PC-3 (cell line): ENCODE measurements around the gene MLLT10. TPM values are rescaled to one million over a fixed set of nuclear protein-coding genes. Genes with fewer than 3 reads are reported as not detected.

Experiments used
- ATAC-seq: fragments of 200-7000 bp; cut with Tn5 transposase; 2 replicates; pipeline ENCODE4 v1.9.1; 2020; ENCODE audit warnings: mild to moderate bottlenecking, moderate library complexity
- BruUV-seq: library from RNA; stranded (reverse); fragments of 400-500 nt; replicated peaks from 2 replicates; lab custom pipeline; 2021; lab: Mats Ljungman, UMichigan
- CTCF ChIA-PET: fragments of 300-600 bp; sonication (Branson Sonifier 250); formaldehyde crosslinking; loops from one replicate; lab custom pipeline; 2022; ENCODE audit warnings: antibody characterized with exemption; lab: Charles Lee
- POLR2A ChIA-PET: fragments of 300-600 bp; sonication (Branson Sonifier 250); formaldehyde crosslinking; loops from one replicate; lab custom pipeline; 2022; ENCODE audit warnings: antibody characterized with exemption; ENCODE audit not compliant: unreplicated experiment; lab: Charles Lee
- DNase-seq: peaks from one replicate; pipeline ENCODE4 v3.0.0-alpha.2; 2015
- H2AFZ ChIP-seq: fragments of 300-600 bp; sonication (generic); 2 replicates; pipeline ENCODE4 v1.6.0; 2016; ENCODE audit warnings: antibody characterized with exemption, low read length
- H3F3A ChIP-seq: fragments of 300-600 bp; sonication (generic); one replicate; pipeline ENCODE4 v1.6.0; 2017; ENCODE audit warnings: antibody characterized with exemption, low read length, control low read depth, mild to moderate bottlenecking; ENCODE audit not compliant: unreplicated experiment
- H3K27ac ChIP-seq: fragments of 300-600 bp; sonication (generic); 2 replicates; pipeline ENCODE4 v1.5.1; 2016; ENCODE audit warnings: mild to moderate bottlenecking, low read length
- H3K27me3 ChIP-seq: fragments of 300-600 bp; sonication (generic); 2 replicates; pipeline ENCODE4 v1.6.1; 2016; ENCODE audit warnings: low read length, mixed read lengths
- H3K36me3 ChIP-seq: fragments of 300-600 bp; sonication (generic); 2 replicates; pipeline ENCODE4 v1.6.1; 2016; ENCODE audit warnings: low read depth, mixed run types, low read length, mixed read lengths
- H3K4me1 ChIP-seq: fragments of 300-600 bp; sonication (generic); 2 replicates; pipeline ENCODE4 v1.5.1; 2016; ENCODE audit warnings: low read length; ENCODE audit not compliant: insufficient read depth
- H3K4me2 ChIP-seq: fragments of 300-600 bp; sonication (generic); 2 replicates; pipeline ENCODE4 v1.6.0; 2016; ENCODE audit warnings: low read length
- H3K4me3 ChIP-seq: fragments of 300-600 bp; sonication (generic); 2 replicates; pipeline ENCODE4 v1.5.1; 2016; ENCODE audit warnings: mild to moderate bottlenecking, low read length, mixed read lengths
- H3K79me2 ChIP-seq: fragments of 300-600 bp; sonication (generic); 2 replicates; pipeline ENCODE4 v1.6.1; 2017; ENCODE audit warnings: low read length, mixed read lengths
- H3K9ac ChIP-seq: fragments of 300-600 bp; sonication (generic); 2 replicates; pipeline ENCODE4 v1.6.0; 2016; ENCODE audit warnings: mild to moderate bottlenecking, low read length
- H3K9me2 ChIP-seq: fragments of 300-600 bp; sonication (generic); replicated peaks from 2 replicates; pipeline ENCODE4 v1.6.1; 2016; ENCODE audit warnings: mixed run types, low read length, mixed read lengths
- H3K9me3 ChIP-seq: fragments of 300-600 bp; sonication (generic); 2 replicates; pipeline ENCODE4 v1.6.1; 2016; ENCODE audit warnings: low read length, mixed read lengths
- H4K20me1 ChIP-seq: fragments of 300-600 bp; sonication (generic); 2 replicates; pipeline ENCODE4 v1.6.1; 2016; ENCODE audit warnings: low read length, mixed read lengths
- EZH2 ChIP-seq: fragments of 300-600 bp; sonication (generic); IDR thresholded peaks from one replicate; pipeline ENCODE4 v1.6.1; 2017; ENCODE audit warnings: antibody characterized with exemption, mild to moderate bottlenecking, low read length; ENCODE audit not compliant: unreplicated experiment
- EZH2phosphoT487 ChIP-seq: fragments of 300-600 bp; sonication (generic); IDR thresholded peaks from 2 replicates; pipeline ENCODE4 v1.6.1; 2018; ENCODE audit warnings: mild to moderate bottlenecking, antibody characterized with exemption, low read length, borderline replicate concordance
- intact Hi-C: fragments of 100-400 bp; cut with micrococcal nuclease; formaldehyde crosslinking; loops from 2 replicates; pipeline ENCODE4 v1.9.0; 2023
- total RNA-seq: library from RNA; depleted of rRNA; stranded (reverse); fragments of >200 nt; gene quantifications from 2 replicates; pipeline ENCODE4 v1.2.3, GENCODE V29; 2014
- TF ChIP-seq, protein P1 (sequence below): fragments of 300-600 bp; sonication (generic); conservative IDR thresholded peaks from 2 replicates; pipeline ENCODE4 v1.5.1; 2017; ENCODE audit warnings: antibody characterized with exemption, low read depth, mild to moderate bottlenecking, low read length

The MLLT10 gene
- total RNA-seq, 1 experiment from 2014 or later: 32.5 TPM

DNA sequence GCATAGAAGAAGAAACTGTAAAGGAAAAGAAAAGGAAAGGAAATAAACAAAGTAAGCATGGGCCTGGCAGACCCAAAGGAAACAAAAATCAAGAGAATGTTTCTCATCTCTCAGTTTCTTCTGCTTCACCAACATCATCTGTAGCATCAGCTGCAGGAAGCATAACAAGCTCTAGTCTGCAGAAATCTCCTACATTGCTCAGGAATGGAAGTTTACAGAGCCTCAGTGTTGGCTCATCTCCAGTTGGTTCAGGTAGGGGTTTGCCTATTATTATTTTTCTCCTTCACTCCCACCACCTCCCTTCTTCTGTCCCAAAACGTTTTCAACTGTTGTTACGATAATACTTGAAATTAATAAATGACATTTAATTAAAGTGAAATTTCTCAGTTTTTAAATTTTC lies 139.6 kb downstream of the MLLT10 start:
- POLR2A ChIA-PET: no interaction called here
- BruUV-seq: no TSS peak

DNA sequence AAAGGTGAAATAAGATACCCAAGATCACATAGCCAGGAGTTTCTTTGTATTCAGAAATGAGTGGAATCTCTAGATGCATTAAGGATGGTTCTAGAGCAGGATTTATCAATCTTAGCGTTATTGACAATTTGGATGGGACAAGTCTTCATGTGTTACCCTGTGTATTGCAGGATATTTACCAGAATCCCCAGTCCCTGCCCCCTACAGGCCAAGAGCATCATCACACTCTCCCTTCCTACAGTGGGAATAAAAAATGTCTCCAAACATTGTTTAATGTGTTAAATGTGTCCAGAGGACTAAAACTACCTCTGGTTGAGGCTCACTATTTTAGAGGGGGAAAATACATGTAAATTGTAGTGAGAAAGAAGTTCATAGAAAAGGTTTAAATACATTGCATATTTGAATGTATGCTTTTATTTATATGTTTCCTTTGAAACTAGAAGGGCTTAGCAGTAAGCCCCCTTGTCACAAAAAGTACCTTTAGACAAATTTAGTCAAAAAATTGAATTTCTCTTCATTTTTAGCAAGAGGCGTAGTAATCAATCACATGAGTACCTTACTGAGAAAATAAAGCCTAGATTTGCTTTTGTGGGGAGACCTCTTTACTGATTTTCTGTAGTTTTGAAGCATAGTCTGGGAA lies 141.2 kb downstream of the MLLT10 start:
- Histone ChIP-seq H3F3A (no peaks in the 10 kb centered on the region), H2AFZ (no peak overlapping the region), H3K4me1 (no peaks in the 10 kb centered on the region), H3K9me3 (no peaks in the 10 kb centered on the region), H3K9ac (no peak overlapping the region), H3K4me2 (no peak overlapping the region), H3K79me2 (no peaks in the 10 kb centered on the region), H3K4me3 (no peak overlapping the region), H3K36me3 (0 out of 2 replicates have a peak, but pooled peaks cover 5% of the 10 kb centered on the region), H4K20me1 (no peaks in the 10 kb centered on the region), H3K27me3 (no peaks in the 10 kb centered on the region), H3K9me2 (no peaks in the 10 kb centered on the region), H3K27ac (no peak overlapping the region)
- BruUV-seq: no TSS peak
- intact Hi-C loops: no loop called here
- no peak for TF ChIP-seq EZH2phosphoT487
- TF ChIP-seq, protein P1, sequence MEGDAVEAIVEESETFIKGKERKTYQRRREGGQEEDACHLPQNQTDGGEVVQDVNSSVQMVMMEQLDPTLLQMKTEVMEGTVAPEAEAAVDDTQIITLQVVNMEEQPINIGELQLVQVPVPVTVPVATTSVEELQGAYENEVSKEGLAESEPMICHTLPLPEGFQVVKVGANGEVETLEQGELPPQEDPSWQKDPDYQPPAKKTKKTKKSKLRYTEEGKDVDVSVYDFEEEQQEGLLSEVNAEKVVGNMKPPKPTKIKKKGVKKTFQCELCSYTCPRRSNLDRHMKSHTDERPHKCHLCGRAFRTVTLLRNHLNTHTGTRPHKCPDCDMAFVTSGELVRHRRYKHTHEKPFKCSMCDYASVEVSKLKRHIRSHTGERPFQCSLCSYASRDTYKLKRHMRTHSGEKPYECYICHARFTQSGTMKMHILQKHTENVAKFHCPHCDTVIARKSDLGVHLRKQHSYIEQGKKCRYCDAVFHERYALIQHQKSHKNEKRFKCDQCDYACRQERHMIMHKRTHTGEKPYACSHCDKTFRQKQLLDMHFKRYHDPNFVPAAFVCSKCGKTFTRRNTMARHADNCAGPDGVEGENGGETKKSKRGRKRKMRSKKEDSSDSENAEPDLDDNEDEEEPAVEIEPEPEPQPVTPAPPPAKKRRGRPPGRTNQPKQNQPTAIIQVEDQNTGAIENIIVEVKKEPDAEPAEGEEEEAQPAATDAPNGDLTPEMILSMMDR: peak; percentile 80
- peak; percentile 61 for DNase-seq
- peak; percentile 49; the same call in 1 of the 2 replicates for ATAC-seq
- ChIA-PET POLR2A (no interaction called here), CTCF (no interaction called here)

More for the DNA sequence above, 139.6 kb downstream of the MLLT10 start:
- DNase-seq: no peak
- Histone ChIP-seq H3K36me3 (peaks cover 5% of the 10 kb centered on the region; the same call in 1 of the 2 replicates), H3K27ac (no peak overlapping the region), H2AFZ (no peak overlapping the region), H3K27me3 (no peaks in the 10 kb centered on the region), H3F3A (no peaks in the 10 kb centered on the region), H3K4me2 (no peak overlapping the region), H3K4me3 (no peak overlapping the region), H3K4me1 (no peaks in the 10 kb centered on the region), H3K79me2 (0 out of 2 replicates have a peak, but pooled peaks cover 2% of the 10 kb centered on the region), H3K9me3 (no peaks in the 10 kb centered on the region), H3K9ac (no peak overlapping the region), H3K9me2 (no peaks in the 10 kb centered on the region), H4K20me1 (no peaks in the 10 kb centered on the region)
- intact Hi-C loops: no loop called here
- CTCF ChIA-PET: no interaction called here
- TF ChIP-seq EZH2 (no peak), EZH2phosphoT487 (no peak)
- TF ChIP-seq, protein P1: no peak
- ATAC-seq: no peak

DNA sequence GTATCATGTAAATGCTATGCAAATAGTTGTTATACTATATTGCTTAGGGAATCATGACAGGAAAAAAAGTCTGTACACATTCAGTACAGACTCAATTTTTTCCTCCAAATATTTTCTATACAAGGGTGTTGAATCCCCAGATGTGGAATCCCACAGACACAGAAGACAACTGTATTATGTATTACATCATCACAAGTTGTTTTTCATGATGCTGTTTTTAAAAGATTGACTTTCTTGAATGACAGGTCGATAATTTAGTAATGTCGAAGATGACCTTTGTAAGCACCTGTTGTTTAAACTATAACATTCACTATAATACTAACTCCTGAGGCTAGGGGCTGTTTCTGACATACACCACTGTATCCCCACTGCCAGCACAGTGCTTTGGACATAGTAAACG lies 143.5 kb downstream of the MLLT10 start:
- intact Hi-C loops: no loop called here
- Histone ChIP-seq H3K4me1 (no peaks in the 10 kb centered on the region), H3K9ac (no peak overlapping the region), H3K36me3 (0 out of 2 replicates have a peak, but pooled peaks cover 5% of the 10 kb centered on the region), H2AFZ (no peak overlapping the region), H3K27me3 (no peaks in the 10 kb centered on the region), H3K27ac (no peak overlapping the region), H3K9me2 (no peaks in the 10 kb centered on the region), H3K9me3 (no peaks in the 10 kb centered on the region), H3K4me3 (no peak overlapping the region), H3K79me2 (no peaks in the 10 kb centered on the region), H4K20me1 (no peaks in the 10 kb centered on the region), H3F3A (no peaks in the 10 kb centered on the region), H3K4me2 (no peak overlapping the region)
- DNase-seq (no peak), ATAC-seq (no peak)
- CTCF ChIA-PET: no interaction called here
- POLR2A ChIA-PET: no interaction called here
- no TSS peak for BruUV-seq
- TF ChIP-seq EZH2phosphoT487 (no peak), EZH2 (no peak)
- TF ChIP-seq, protein P1: no peak
